ENCODE measurements around the gene C2orf74.

- TF ChIP-seq ZNF274 (IDR thresholded peaks at IDR 0.05; ENCODE audit: low read depth, low read length) (no peak), YY1 (IDR thresholded peaks at IDR 0.05; ENCODE audit: insufficient read depth, insufficient read length) (no peak)
These were observed 45.7 kb upstream of the C2orf74 start for GRCh38 chr2:61116302-61116701.
